Measurements from ENCODE around the gene DIS3. TPM values are rescaled to one million over a fixed set of nuclear protein-coding genes. Genes with fewer than 3 reads are reported as not detected.
"Not testable (repeated sequence)": the region's sequence is repeated elsewhere in the genome, so short reads cannot be mapped to it uniquely, and the experiment has no call there.

DIS3 gene
- total RNA-seq, 2 donors from 2014 or later: 21.7 to 23.9 TPM

GRCh38 chr13:72754111-72754510, 27.6 kb downstream of the DIS3 start:
- ATAC-seq (no peak), DNase-seq (no peak)
- intact Hi-C loops (cut with DNase I, micrococcal nuclease): no loop called here

- no peak for ATAC-seq
- no peak for DNase-seq
- intact Hi-C loops (cut with DNase I, micrococcal nuclease): no loop called here
These were observed 30.5 kb downstream of the DIS3 start for GRCh38 chr13:72751220-72751619.

GRCh38 chr13:72745260-72745659, 36.4 kb downstream of the DIS3 start:
- intact Hi-C loops (cut with DNase I, micrococcal nuclease): no loop called here

GRCh38 chr13:72740015-72740414, 41.7 kb downstream of the DIS3 start:
- intact Hi-C loops (cut with DNase I, micrococcal nuclease): no loop called here
- no peak for ATAC-seq
- DNase-seq: no peak

More at GRCh38 chr13:72745260-72745659, 36.4 kb downstream of the DIS3 start:
- no peak for DNase-seq
- ATAC-seq: no peak

GRCh38 chr13:72737033-72737432, 44.7 kb downstream of the DIS3 start:
- intact Hi-C loops (cut with DNase I, micrococcal nuclease): no loop called here
- ATAC-seq (peak; percentile 98), DNase-seq (no peak)

- ATAC-seq (no peak), DNase-seq (no peak)
- intact Hi-C loops (cut with DNase I, micrococcal nuclease): no loop called here
These were observed 53.5 kb downstream of the DIS3 start for GRCh38 chr13:72728290-72728605.

GRCh38 chr13:72727417-72728289, 54.0 kb downstream of the DIS3 start, which contains the start of the genes BORA and MZT1:
Gene BORA (plus strand): TSS chr13:72727923. CDS start chr13:72728941, 1,018 bp downstream.
Gene MZT1 (minus strand): TSS chr13:72727629. CDS start chr13:72727602, 27 bp downstream.
- ATAC-seq: peak; percentile 94
- intact Hi-C loops (cut with DNase I, micrococcal nuclease): no loop called here
- peak; percentile 95 to 96 for DNase-seq

- intact Hi-C loops (cut with DNase I, micrococcal nuclease): no loop called here
- ATAC-seq (peak; percentile 48), DNase-seq (peak; percentile 51 to 75)
These were observed 54.8 kb downstream of the DIS3 start for GRCh38 chr13:72726726-72727416.

- ATAC-seq; intact Hi-C loops (cut with DNase I, micrococcal nuclease); DNase-seq: not testable (repeated sequence)
These were observed 55.5 kb downstream of the DIS3 start for GRCh38 chr13:72726185-72726584.

- intact Hi-C loops (cut with DNase I, micrococcal nuclease): no loop called here
- DNase-seq (no peak), ATAC-seq (no peak)
These were observed 64.9 kb downstream of the DIS3 start for GRCh38 chr13:72716776-72717175.

Other genes with a start within 250 kb of the DIS3 start
- 1 to 10 TPM; 4.4 to 6.1 TPM for gene MZT1, start 54.3 kb downstream of the DIS3 start, total RNA-seq
- gene BORA, start 54.0 kb downstream of the DIS3 start, total RNA-seq: 1 to 10 TPM; 6.9 TPM
- gene PIBF1, start 233 bp upstream of the DIS3 start, total RNA-seq: 10 to 100 TPM; 17.3 to 19.1 TPM

Data from left colon (tissue), 2 donors.